Measurements from ENCODE around the gene SNX10. TPM values are rescaled to one million over a fixed set of nuclear protein-coding genes. Genes with fewer than 3 reads are reported as not detected.

Gene SNX10
- total RNA-seq, 2 donors from 2014 or later: 1.3 to 6.7 TPM

- intact Hi-C loops (cut with DNase I): no loop called here
- H3K4me3 ChIP-seq: no peak overlapping the region
- DNase-seq (no peak), ATAC-seq (no peak)
- H3K4me1 ChIP-seq: no peaks in the 10 kb centered on the region
- no peaks in the 10 kb centered on the region for H3K9me3 ChIP-seq
- no peak overlapping the region for H3K27ac ChIP-seq
- no peak for TF ChIP-seq CTCF (IDR thresholded peaks at IDR 0.05)
- no peak for TF ChIP-seq POLR2A (IDR thresholded peaks at IDR 0.05)
- H3K27me3 ChIP-seq: no peaks in the 10 kb centered on the region
- 54 to 59% methylated on average over 5 of the region's 5 CpGs for WGBS, 2 donors
- no peaks in the 10 kb centered on the region for H3K36me3 ChIP-seq (replicated peaks in 1 of 2; ENCODE audit: insufficient read depth in 1 of 2, low read depth in 2 of 2)
Observed at GRCh38 chr7:26420422-26421019, 128.9 kb downstream of the SNX10 start.

GRCh38 chr7:26422761-26423160 is 131.1 kb downstream of the SNX10 start:
- H3K4me3 ChIP-seq: no peak overlapping the region
- intact Hi-C loops (cut with DNase I): no loop called here
- TF ChIP-seq POLR2A (IDR thresholded peaks at IDR 0.05) (no peak), CTCF (IDR thresholded peaks at IDR 0.05) (no peak)
- no peaks in the 10 kb centered on the region for H3K36me3 ChIP-seq (replicated peaks in 1 of 2; ENCODE audit: insufficient read depth in 1 of 2, low read depth in 2 of 2)
- DNase-seq (no peak), ATAC-seq (no peak)
- H3K4me1 ChIP-seq: no peaks in the 10 kb centered on the region
- no peaks in the 10 kb centered on the region for H3K9me3 ChIP-seq
- H3K27ac ChIP-seq: no peak overlapping the region
- 89 to 93% methylated on average over 5 of the region's 5 CpGs for WGBS, 2 donors
- no peaks in the 10 kb centered on the region for H3K27me3 ChIP-seq

GRCh38 chr7:26423436-26423835 is 131.8 kb downstream of the SNX10 start:
- Histone ChIP-seq H3K36me3 (replicated peaks in 1 of 2; ENCODE audit: insufficient read depth in 1 of 2, low read depth in 2 of 2) (no peaks in the 10 kb centered on the region), H3K27me3 (no peaks in the 10 kb centered on the region), H3K4me1 (no peaks in the 10 kb centered on the region), H3K9me3 (no peaks in the 10 kb centered on the region), H3K27ac (no peak overlapping the region), H3K4me3 (no peak overlapping the region)
- TF ChIP-seq CTCF (IDR thresholded peaks at IDR 0.05) (no peak), POLR2A (IDR thresholded peaks at IDR 0.05) (no peak)
- ATAC-seq (no peak), DNase-seq (no peak)
- WGBS, 2 donors: 100% methylated on average over 1 of the region's 1 CpG
- intact Hi-C loops (cut with DNase I): no loop called here

Other genes starting within 250 kb of the SNX10 start
- gene NFE2L3, start 139.7 kb upstream of the SNX10 start, total RNA-seq: 1 to 10 TPM; 4.9 to 6.6 TPM
- 100 to 1,000 TPM; 158 to 306 TPM for gene HNRNPA2B1, start 91.1 kb upstream of the SNX10 start, total RNA-seq
- 10 to 100 TPM; 34.2 to 63.3 TPM for gene CBX3, start 90.1 kb upstream of the SNX10 start, total RNA-seq

Measured in body of pancreas (tissue), 4 donors.